Measurements from ENCODE around the gene BZW2.

The BZW2 gene

DNA sequence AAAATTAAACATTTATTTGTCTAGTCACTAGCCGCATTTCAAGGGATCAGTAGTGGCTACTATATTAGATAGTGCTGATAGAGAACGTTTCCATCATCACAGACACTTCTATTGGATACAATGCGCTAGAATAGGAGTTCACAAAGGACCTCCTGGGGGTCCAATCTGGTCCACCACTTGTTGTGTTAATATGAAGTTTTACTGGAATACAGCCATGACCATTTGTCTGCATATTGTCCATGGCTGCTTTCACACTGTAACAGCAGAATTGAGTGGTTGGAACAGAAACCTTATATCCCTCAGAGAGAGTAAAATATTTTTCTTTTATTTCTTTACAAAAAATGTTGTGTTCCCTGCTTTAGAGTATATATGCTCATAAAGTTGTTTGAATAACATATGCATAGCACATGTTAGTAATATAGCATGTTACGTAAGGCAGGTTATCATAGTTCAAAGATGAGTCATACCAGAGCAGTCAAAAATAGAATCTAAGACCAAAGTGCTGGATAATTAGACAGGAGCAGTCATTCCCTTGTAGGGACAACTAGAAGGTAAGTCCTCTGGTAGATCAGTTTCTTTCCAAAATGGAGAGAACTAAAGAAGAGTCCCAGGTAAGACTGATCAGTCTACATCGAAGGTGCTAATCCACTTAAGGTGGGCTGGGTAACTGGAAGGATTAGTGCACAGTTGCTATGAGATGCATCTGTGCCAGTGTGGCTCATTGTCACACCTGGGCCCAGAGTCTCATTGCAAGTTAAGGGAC, 14.9 kb downstream of the BZW2 start:
- no peak for TF ChIP-seq CTCF (IDR thresholded peaks at IDR 0.05)
- no peak for DNase-seq (ENCODE audit: low spot score)
- Histone ChIP-seq H3K27ac (no peak overlapping the region), H3K4me3 (no peak overlapping the region)

GRCh38 chr7:16661924-16662323, 15.9 kb downstream of the BZW2 start:
- Histone ChIP-seq H3K4me3 (no peak overlapping the region), H3K27ac (no peak overlapping the region)
- TF ChIP-seq CTCF (IDR thresholded peaks at IDR 0.05), result no peak
- DNase-seq (ENCODE audit: low spot score), result no peak

DNA sequence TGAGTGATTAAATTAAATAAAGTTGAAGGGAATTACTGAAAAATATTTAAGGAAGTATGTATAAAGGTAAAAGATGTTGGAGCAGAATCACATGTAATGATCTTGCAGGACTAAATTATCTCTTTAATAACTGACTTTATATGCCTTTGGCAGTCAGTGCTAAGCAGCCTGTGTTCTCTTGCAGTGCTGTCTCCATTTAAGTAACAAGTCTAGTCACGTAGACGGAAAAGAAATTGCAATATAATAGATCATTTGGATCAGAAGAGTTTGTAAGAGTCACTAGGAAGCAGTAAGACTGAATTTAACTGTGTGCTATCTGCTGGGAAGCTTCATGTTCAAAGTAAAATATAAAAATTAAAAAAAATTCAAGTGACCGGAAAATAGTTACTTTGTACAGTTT, 21.4 kb downstream of the BZW2 start:
- no peak overlapping the region for H3K4me3 ChIP-seq
- no peak for TF ChIP-seq CTCF (IDR thresholded peaks at IDR 0.05)
- no peak for DNase-seq (ENCODE audit: low spot score)
- no peak overlapping the region for H3K27ac ChIP-seq

DNA sequence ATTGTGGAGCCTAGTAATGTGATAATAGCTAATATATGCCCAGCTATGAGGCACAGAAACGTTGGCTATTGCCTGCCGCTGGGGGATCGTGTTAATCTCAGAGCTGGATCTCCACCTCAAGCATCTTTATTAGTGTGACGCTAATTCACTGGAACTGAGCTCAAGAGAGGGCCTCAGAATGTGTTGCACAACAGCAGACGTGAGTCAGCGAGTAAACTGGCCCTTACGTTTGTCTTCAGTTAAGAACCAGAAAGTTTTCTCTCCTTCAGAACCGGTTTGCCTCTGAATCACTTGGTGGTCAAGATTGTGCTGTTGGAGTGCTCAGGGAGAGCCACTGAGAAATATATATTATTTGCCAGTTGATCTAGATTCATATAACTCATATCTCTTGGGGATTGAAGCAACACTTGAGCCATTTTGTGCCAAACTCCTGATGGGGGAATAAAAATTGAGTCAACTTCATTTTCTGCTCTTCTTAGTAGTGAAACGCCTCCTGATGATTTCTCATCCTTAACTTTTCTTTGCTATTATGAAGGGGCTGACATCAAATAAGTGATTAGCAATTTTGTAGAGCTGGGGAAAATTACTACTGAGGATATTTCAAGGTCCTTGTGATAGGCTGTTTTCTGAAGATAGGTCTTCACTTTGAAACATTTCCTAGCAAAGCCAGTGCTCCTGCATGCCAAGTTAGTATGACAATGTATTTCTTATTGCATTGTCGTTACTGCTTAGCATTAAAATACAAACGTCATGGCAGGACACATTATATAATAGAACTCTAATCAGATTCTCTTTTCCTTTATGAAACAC, 22.3 kb downstream of the BZW2 start:
- no peak for TF ChIP-seq CTCF (IDR thresholded peaks at IDR 0.05)
- DNase-seq (ENCODE audit: low spot score), result peak; percentile 79
- H3K4me3 ChIP-seq, result no peak overlapping the region
- H3K27ac ChIP-seq, result peak overlapping the region in 1 of 2 donors; percentile 67

GRCh38 chr7:16668978-16669377, 23.0 kb downstream of the BZW2 start:
- no peak for TF ChIP-seq CTCF (IDR thresholded peaks at IDR 0.05)
- no peak for DNase-seq (ENCODE audit: low spot score)
- Histone ChIP-seq H3K27ac (no peak overlapping the region), H3K4me3 (no peak overlapping the region)

DNA sequence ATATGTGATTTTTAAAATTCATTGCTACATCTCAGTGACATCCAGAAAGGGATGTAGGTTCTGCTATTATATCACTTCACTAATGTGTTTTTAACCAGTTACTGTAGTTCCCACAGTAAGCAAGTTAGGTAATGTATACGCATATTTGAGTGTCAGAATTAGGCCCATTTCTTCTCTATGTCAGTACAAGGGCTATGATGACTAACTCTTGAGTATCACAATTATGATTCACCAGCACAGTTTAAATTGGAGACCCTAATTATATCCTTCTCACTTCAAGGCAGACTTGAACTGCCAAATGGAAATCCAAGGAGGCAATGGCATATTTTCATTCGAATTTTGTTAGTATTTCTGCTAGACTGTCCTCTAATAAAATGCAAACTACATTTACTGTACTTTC, 23.6 kb downstream of the BZW2 start:
- no peak for DNase-seq (ENCODE audit: low spot score)
- Histone ChIP-seq H3K27ac (no peak overlapping the region), H3K4me3 (no peak overlapping the region)
- no peak for TF ChIP-seq CTCF (IDR thresholded peaks at IDR 0.05)

GRCh38 chr7:16670021-16670420, 24.0 kb downstream of the BZW2 start:
- H3K4me3 ChIP-seq, result no peak overlapping the region
- no peak for DNase-seq (ENCODE audit: low spot score)
- TF ChIP-seq CTCF (IDR thresholded peaks at IDR 0.05), result no peak
- H3K27ac ChIP-seq, result no peak overlapping the region

Measured in coronary artery (tissue), 2 donors.